Pulmonary artery endothelial cell (primary cell): ENCODE measurements around the gene RDH12. TPM values are rescaled to one million over a fixed set of nuclear protein-coding genes. Genes with fewer than 3 reads are reported as not detected.
A peak's percentile ranks its signal among the peaks of the same experiment; 100 is the strongest.
"Not testable (repeated sequence)": the region's sequence is repeated elsewhere in the genome, so short reads cannot be mapped to it uniquely, and the experiment has no call there.

Experiments
- DNase-seq: peaks from one replicate; pipeline ENCODE4 v3.0.0-alpha.2; 2011; ENCODE audit warnings: low read depth, low spot score
- total RNA-seq: library from RNA; depleted of rRNA; stranded (reverse); fragments of >200 nt; gene quantifications from 2 replicates; pipeline ENCODE4 v1.2.3, GENCODE V29; 2014

Gene RDH12
- total RNA-seq, 1 donor from 2014 or later, result not detected

DNA sequence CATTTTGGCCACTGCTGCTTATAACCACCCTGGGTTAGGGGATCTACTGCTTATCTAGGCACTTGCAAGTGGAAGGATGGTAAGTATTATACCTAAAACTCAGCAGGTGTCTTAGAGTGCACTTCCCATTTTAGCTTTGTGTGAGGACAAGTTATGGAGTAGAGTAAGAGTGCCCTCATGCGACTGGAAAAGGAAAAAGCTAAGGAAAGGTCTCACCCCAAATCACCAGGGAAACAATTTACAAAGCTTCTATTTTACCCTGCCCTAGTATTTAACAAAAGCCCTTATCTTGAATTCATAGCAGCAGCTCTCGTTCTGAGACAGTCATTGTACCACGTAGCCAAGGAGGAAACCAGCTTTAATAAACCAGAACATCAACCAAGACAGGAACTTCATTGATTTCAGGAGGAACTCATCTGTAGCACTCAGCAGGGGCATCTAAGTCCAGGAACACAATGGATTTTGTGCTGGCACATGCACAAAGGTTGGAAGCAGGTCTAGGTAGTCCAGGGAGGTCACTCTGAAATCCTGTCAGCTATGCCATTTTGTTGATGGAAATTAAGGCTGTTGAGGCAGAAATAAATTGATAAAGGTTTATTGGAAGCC lies 2.9 kb downstream of the RDH12 start:
- no peak for DNase-seq

DNA sequence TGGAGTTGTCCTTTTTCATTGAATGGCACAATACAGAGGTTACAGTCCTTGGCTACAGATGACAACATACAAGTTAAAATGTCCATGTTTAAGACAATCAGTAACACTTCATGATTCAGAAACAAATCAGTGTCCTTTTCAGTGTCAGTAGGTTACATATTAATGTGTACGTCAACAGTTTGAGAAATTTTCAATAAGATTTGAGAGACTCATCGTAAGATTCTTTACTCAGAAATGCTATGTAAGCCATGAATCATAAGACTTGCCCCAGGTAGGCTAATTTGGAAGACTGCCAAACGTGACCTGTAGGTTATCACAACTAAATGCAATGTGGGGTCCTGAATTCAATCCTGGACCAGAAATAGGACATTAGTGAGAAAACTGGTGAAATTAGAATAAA lies 3.5 kb downstream of the RDH12 start:
- DNase-seq, result no peak

DNA sequence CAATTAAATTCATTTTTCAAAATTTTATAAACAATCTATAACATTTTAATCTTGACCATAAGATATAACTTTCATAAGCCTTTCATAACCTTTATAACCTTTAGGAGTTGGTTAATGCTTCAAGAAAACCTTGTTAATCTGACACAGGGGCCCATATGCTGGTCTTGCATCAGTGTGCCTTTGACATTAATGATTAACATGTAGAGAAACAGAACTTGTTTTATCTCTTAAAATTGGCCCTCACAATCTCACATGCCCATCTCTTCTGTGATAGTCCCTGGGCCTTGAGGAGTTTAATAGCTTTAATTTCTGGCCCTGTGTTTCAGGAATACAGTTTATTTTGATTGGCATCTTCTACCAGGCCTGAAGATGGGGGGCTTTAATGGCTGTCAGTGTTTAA lies 7.7 kb downstream of the RDH12 start:
- DNase-seq, result not testable (repeated sequence)

DNA sequence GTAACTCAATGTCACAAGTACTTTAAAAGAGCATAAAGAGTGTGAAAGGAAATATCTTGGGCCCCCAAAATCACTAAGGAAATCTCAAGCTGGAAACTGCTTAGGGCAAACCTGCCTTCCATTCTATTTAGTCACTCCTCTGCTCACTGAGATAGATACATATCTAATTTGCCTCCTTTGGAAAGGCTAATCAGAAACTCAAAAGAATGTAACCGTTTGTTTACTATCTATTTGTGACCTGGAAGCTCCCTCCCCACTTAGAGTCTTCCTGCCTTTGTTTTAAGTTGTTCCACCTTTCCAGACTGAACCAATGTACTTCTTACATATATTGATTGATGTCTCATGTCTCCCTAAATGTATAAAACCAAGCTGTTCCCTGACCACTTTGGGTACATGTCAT lies 8.1 kb downstream of the RDH12 start:
- not testable (repeated sequence) for DNase-seq

DNA sequence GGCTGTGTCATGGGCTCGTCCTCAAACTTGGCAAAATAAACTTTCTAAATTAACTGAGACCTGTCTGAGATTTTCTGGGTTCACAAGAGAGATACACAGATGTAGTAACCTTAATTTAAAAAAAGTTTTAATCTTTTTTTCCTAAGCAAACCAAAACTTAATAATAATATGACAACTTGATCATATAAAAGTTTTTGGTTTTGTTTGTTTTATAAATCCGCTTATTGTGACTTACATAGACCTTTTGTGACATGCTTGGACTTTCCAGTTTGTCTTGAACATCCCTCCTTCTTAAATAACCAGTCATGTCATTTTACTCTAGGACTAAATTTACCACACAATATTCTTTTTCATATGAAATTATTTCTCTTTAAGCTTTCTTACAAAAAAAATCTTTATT lies 8.5 kb downstream of the RDH12 start:
- DNase-seq, result no peak

DNA sequence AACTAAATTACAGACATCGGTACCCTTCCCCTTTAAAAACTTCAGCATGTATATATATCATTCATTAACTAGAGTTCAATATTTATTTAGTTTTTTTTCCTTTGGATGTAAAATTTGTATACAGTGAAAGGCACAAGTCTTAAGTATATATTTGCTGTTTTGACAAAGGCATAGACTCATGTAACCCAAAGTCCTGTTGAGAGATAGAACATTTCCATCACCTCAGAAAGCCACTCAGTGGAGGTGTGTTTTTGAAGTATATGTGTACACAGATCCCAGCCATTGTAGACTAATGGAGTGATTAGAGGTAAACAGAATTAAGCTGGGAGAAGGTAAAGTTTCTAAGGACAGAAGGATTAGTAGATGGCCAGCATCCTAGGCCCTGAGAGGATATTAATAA lies 15.4 kb downstream of the RDH12 start:
- DNase-seq, result no peak

DNA sequence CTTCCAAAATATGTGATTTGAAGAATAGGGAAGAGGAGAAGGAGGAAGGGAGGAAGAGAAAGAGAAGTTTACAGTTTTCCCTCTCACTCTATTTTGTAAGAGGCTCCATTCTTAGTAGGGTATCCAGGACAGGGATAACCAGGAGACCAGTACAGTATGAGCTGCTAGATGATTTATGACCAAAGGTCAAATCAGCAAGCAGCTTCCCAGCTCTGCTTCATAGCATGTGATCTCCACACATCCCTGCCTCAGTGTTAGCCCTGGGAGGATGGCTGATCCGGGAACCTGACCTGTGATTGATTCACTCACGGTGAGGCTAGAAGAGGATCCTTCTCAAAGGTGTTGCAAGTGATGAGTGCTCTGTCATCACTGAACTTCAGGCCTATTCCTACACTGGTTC lies 16.6 kb downstream of the RDH12 start:
- no peak for DNase-seq

DNA sequence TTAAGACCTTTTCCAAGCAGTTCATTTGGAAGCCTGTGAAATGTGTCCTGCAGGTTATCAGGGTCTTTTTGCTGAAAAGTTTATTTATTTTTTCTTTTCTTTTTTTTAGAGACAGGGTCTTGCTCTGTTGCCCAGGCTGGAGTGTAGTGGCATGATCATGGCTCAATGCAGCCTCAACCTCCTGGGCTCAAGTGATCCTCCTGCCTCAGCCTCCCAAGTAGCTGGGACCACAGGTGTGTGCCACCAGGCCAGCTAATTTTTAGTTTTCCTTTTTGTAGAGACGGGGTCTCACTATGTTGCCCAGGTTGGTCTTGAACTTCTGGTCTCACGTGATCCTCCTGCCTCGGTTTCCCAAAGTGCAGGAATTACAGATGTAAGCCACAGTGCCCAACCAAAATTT lies 17.7 kb downstream of the RDH12 start:
- DNase-seq, result not testable (repeated sequence)

DNA sequence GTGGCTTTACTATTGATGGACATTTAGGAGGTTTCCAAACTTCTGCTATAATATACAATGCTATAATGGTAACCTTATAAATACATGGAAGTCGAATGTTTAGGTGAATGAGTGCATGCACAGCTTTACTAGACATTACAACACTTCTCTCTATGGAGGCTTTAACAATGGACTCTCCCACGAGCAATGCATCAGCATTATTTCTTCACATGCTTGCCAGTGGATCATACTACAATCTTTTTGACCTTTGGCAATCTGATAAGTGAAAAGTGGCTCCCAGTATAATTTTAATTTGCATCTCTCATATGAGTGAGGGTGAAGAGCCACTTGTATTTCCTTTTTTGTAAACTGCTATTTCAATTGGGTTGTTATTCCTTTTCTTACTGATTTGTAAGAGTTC lies 18.2 kb downstream of the RDH12 start:
- DNase-seq, result no peak

DNA sequence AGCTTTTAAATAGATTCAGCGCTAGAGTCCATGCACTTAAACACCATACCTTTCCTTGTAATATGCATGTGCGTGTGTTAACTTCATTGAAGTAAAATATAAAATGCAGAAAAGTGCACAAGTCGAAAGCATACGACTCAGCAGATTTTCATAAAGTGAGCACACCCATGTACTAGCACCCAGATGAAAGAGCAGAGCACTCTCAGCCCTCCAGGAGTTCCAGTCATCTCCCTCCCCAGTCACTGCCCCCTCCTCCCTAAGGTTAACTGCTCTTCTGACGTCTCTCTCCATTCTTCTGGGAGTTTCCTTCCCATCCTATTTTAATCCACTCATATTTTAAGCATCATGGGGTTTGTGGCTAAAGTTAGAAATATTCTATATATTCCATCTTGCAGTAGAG lies 20.2 kb downstream of the RDH12 start:
- no peak for DNase-seq

DNA sequence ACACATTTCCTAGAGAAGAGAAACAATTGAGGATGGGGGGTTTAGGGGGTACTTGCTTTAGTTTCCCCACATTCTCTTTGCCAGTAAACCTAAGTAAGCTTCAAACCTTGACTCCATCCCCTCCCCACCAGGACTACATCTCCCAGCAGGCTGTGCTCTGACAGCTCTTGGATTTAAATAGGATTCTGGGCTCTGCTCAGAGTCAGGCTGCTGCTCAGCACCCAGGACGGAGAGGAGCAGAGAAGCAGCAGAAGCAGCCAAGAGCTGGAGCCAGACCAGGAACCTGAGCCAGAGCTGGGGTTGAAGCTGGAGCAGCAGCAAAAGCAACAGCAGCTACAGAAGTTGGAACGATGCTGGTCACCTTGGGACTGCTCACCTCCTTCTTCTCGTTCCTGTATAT lies 20.6 kb downstream of the RDH12 start:
- DNase-seq, result no peak

DNA sequence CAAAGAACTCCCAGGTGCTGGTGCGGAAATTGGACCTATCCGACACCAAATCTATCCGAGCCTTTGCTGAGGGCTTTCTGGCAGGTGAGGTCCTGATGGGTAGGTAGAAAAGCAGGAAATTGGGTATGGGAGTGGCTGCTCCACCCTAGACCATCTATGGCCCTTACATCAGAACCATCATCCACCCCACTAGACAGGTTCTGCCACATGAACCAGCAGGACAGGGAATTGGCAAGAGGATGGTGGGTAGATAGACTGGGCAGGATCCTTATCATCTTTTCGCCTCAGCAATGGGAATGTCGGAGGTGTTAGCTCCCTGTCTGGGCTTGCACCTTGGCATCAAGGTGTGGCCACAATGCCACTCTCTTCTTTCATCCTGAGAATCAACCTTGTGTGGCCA lies 23.5 kb downstream of the RDH12 start:
- DNase-seq, result no peak

DNA sequence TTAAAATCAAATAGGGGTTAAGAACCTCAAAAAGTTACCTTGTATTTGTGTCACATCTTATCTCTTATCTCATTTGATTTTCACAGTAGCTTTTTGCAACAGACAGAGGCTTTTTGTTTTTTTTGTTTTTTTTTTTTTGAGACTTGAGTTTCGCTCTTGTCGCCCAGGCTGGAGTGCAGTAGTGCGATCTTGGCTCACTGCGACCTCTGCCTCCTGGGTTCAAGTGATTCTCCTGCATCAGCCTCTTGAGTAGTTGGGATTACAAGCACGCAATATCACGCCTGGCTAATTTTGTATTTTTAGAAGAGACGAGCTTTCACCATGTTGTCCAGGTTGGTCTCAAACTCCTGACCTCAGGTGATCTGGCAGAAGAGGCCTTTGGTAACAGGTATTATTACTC lies 25.7 kb downstream of the RDH12 start:
- no peak for DNase-seq

DNA sequence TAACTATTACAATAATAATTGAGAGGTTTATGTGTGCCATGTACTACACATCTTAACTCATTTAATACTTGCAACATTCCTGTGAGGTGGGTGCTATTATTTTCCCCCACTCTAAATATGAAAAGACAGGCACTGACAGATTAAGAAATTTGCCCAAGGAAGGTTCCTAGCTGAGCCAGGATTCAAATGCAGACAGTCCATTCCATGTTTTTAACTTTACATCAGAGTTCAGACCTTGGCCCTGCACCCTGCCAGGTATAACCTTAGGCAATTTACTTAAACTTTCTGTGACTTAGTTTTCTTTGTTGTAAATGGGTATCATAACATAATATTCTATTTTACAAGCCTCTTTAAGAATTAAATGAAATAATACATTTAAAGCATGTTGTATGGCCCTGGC lies 26.6 kb downstream of the RDH12 start:
- no peak for DNase-seq

DNA sequence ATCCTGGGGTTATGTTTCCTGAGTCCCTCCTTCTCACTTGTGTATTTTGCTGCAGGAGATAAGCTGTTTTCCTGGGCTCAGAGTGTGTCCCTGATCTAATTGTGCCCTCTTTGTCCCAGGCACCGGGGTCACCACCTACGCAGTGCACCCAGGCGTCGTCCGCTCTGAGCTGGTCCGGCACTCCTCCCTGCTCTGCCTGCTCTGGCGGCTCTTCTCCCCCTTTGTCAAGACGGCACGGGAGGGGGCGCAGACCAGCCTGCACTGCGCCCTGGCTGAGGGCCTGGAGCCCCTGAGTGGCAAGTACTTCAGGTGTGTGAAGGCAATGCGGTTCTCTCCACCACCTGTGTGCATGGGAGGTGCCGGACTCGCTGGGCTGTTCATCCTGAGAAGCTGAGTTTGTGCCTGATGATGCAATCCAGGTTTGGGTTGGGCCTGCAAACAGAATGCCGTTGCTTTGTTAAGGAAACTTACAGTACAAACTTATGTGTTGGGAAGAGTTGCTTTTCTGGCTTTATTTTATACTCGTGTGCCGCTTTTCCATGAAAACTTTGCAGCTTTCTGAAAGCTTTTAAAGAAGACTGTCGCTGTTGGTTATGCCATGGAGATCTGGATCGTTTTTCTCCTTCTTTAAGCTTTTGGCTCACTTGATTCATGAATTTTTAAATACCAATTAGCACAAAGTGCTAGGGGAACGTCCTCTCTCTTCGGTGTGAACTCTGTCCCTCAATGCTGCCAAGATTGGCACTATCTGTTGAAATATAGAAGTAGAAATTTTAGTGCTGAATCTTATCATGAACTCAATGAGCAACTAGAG lies 27.6 kb downstream of the RDH12 start:
- DNase-seq, result no peak

DNA sequence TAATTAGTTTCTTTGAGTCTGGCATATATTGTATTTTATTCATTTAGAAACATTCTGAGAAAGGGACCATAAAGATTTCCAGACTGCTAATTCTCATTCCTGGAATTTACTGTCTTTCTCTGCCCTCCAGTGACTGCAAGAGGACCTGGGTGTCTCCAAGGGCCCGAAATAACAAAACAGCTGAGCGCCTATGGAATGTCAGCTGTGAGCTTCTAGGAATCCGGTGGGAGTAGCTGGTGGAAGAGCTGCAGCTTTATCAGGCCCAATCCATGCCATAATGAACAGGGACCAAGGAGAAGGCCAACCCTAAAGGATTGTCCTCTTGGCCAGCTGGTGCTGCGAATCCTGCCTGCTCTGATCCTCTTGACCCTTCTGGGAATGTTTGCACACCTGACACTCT lies 31.9 kb downstream of the RDH12 start:
- DNase-seq, result no peak

DNA sequence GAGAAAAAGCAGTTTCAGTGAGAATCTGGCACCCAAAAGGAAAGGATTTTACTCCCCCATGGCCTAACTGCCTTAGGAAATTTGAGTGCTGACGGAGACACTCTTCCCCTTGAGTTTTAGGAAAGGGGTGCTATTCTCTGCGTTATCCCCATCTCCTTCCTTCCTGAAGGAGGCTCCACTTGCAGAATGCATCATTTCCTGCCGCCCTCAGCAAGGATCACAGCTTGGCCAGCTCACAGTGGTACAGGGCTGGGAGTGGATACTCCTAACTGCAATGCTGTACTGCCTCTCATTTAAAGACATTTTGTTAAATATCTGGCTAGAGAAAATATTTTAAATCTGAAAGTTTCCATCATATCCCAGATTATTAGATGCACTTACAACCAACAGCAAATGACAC lies 33.0 kb downstream of the RDH12 start:
- peak; percentile 3 for DNase-seq

DNA sequence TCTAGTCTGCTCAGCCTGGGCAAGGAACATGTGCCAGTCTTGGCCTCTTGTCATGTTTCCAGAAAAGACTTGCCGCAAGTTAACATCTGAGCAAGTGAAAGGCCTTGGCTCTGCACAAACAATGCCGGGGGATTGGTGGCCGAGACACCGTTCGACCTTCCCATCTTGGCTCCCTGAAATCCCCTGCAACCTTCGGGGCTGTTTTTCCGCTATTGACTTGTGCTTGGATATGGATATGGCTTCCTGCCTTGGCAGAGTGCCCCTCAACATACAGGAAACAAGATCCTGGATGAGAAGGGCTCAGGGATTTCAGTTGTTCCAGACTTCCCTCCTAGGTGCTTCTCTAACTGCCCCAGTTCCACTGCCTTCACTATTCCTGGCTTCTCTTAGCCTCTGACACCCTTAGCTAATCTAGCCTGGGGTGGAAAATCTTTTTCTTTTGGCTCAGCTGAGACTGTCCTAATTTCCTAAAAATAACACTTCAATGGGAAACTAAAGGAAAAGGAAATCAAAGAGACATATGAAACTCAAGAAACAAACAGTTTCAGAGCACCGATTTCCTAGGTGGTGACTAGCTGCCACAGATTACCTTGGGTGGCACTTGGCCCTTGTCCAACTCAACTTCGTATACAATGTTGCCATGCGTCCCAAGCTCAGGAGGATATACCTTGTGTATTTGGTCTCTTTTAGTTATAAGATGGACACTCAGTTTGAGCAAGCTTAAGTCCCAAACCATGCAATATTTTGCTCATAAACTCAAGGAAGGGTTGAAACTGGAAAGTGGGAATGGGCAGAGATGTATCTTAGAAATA lies 33.9 kb downstream of the RDH12 start:
- peak; percentile 7 for DNase-seq

DNA sequence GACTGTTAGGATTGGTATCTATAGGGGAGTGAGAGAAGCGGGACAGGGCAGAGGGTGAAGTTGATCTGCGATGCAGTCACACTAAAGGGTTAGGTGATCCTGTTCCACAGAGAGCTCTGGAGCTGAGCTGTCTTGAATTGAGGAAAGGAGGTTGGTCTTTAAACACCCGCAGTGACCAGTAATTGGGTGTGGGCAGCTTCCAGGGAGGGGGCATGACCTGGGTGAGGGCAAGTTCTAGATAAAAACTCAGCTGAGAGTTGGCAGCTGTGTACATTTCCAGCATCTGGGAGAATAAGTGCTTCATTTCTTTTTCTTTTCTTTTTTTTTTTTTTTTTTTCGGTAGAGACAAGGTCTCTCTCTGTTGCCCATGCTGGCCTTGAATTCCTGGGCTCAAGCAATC lies 35.1 kb downstream of the RDH12 start:
- no peak for DNase-seq

DNA sequence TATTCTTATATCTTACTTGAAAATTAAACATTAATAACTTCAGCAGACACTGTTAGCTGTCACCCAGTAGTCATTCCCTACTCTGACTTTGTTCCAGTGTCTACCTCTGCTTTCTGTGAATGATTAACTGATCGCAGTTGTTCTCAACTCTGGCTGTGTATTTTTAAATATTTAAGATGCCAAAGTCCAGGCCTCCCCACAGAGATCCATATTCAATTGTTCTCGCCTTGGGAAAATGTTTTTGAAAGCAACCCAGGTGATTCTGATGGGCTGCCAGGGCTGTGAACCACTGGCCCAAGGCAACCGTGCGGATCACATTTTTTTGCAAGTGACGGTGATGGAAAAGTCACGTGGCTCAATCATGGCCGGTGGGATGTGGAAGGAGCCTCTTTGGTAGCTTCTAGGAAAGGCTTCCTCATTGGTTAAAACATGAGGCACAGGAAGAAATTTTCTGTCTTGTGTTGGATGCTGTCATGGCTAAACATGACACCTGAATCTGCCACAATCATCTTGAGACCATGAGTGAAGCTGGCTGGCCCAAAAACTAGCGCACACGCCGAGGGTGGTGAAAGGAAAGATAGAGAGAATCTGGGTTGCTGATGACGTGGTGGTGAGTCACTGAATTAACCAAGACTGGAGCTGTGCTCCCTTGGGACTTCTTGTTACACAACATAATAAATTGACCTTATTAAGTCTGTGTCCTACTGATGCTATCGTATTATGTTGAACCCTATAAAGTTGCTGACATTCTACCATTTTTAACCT lies 37.2 kb downstream of the RDH12 start:
- DNase-seq, result no peak

DNA sequence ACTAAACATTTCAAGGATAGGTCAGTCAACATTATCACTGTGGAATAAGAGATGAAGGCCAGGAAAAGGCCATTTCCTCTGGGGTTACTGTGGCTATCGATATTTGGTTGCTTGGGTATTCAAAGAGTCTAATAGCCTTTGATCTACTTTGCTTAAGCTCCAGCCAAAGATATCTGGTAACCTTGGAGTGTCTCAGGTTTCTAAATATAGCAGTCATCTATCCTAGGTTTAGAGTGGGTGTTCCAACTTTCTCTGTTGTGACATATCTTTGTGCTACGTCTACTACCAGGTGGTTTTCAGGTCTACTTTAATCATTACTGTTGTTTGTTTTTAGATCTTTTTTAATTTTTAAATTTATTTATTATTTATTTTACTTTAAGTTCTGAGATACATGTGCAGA lies 42.4 kb downstream of the RDH12 start:
- DNase-seq, result no peak

DNA sequence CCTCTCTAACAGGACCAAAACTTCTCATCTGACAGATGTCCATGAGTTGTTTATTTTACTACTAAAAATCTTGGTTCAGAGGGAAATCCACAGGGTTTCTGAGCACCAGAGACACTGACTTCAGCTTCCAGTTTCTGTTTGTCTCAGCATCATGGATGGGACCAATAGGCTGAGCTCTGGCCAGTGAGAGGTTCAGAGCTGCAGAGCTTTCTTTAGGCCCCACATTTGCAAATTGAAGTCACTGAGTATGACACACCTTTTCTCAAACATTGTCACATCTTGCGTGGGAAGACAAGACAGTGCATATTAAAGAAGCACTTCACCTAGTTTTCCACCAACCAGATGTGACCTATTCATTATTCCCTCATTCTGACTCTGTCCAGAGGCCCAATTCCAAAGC lies 45.2 kb downstream of the RDH12 start:
- DNase-seq, result no peak
